Esophagus squamous epithelium (tissue), 5 donors: ENCODE results near the gene LRP1B. TPM values are rescaled to one million over a fixed set of nuclear protein-coding genes. Genes with fewer than 3 reads are reported as not detected.

Experiments used
- DNase-seq: peaks from one replicate; lab custom pipeline; 2025; lab: John Stamatoyannopoulos, UW
- H3K27ac ChIP-seq, 4 donors: fragments of 200-600 bp; sonication (generic); one replicate each; pipeline ENCODE4 v1.5.1; 2016 to 2019; ENCODE audit warnings: mild to moderate bottlenecking in 1 of 4
- H3K27me3 ChIP-seq, 4 donors: fragments of 200-600 bp; sonication (generic); 1 replicate in 3 of 4; 2 replicates in 1 of 4; pipeline versions ENCODE4 v1.5.1 to v1.6.0; 2017 to 2021; ENCODE audit warnings: antibody characterized with exemption in 1 of 4
- H3K36me3 ChIP-seq, 3 donors: fragments of 200-600 bp; sonication (generic); one replicate each; pipeline ENCODE4 v1.5.1; 2016 to 2019
- H3K4me1 ChIP-seq, 3 donors: fragments of 200-600 bp; sonication (generic); one replicate each; pipeline ENCODE4 v1.5.1; 2017 to 2019
- H3K4me3 ChIP-seq, 4 donors: fragments of 200-600 bp; sonication (generic); 1 replicate in 3 of 4; 2 replicates in 1 of 4; pipeline ENCODE4 v1.5.1; 2016 to 2019; ENCODE audit warnings: mild to moderate bottlenecking in 2 of 4, moderate library complexity in 1 of 4
- H3K9me3 ChIP-seq, 3 donors: fragments of 200-600 bp; sonication (generic); one replicate each; pipeline ENCODE4 v1.5.1; 2016 to 2019
- POLR2A ChIP-seq, 4 donors: fragments of 450-650 bp; IDR thresholded peaks; one replicate each; pipeline ENCODE4 v1.6.1; 2017; ENCODE audit warnings: antibody characterized with exemption in 4 of 4, mild to moderate bottlenecking in 4 of 4, moderate library complexity in 3 of 4
- WGBS, 2 donors: methylation state at CpG; one replicate each; pipeline ENCODE4 v1.1.5; 2018; 5-methylcytosine and 5-hydroxymethylcytosine counted together
- intact Hi-C: fragments of 100-400 bp; cut with DNase I; formaldehyde crosslinking; loops from one replicate; pipeline ENCODE4 v1.15.0; 2022
- total RNA-seq, 4 donors: library from RNA; depleted of rRNA; stranded (reverse); fragments of >200 nt; gene quantifications; one replicate each; pipeline ENCODE4 v1.1.0, GENCODE V29; 2016
- TF ChIP-seq, protein P1 (sequence below), 6 experiments: fragments of 450-650 bp in 4 of 6; fragments of 200-600 bp in 2 of 6; sonication (generic) in 2 of 6; IDR thresholded peaks; one replicate each; pipeline ENCODE4 v1.5.1; 2016 to 2019; ENCODE audit warnings: antibody characterized with exemption in 6 of 6, mild to moderate bottlenecking in 4 of 6, moderate library complexity in 4 of 6
- donor health status: DM: yes; HTN: yes; CAD: no.

LRP1B gene
- total RNA-seq, 4 donors from 2014 or later = 0.04 to 1.1 (median 0.23) TPM

DNA sequence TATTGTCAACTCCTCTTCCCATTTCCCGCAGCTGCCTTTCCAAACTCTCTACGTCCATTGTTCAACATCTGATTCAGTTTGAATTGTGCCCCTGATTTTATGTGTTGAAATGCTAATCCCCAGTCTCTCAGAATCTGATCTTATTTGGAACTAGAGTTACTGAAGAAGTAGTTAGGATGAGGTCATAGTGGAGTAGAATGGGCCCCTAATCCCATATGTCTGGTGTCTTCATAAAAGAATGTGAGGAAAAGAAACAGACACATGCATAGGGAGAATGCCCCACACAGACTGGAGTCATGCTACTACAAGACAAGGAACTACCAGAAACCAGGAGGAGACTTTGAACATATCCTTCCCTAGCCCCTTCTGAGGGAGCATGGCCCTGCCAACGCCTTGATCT lies 99.2 kb downstream of the LRP1B start:
- Histone ChIP-seq H3K4me1 (no peaks in the 10 kb centered on the region), H3K9me3 (no peaks in the 10 kb centered on the region), H3K4me3 (no peak overlapping the region), H3K36me3 (no peaks in the 10 kb centered on the region), H3K27me3 (no peaks in the 10 kb centered on the region), H3K27ac (no peak overlapping the region)
- WGBS, 2 donors = 69 to 84% methylated on average over 3 of the region's 3 CpGs
- DNase-seq = no peak
- TF ChIP-seq POLR2A (IDR thresholded peaks at IDR 0.05) = no peak
- TF ChIP-seq, protein P1, sequence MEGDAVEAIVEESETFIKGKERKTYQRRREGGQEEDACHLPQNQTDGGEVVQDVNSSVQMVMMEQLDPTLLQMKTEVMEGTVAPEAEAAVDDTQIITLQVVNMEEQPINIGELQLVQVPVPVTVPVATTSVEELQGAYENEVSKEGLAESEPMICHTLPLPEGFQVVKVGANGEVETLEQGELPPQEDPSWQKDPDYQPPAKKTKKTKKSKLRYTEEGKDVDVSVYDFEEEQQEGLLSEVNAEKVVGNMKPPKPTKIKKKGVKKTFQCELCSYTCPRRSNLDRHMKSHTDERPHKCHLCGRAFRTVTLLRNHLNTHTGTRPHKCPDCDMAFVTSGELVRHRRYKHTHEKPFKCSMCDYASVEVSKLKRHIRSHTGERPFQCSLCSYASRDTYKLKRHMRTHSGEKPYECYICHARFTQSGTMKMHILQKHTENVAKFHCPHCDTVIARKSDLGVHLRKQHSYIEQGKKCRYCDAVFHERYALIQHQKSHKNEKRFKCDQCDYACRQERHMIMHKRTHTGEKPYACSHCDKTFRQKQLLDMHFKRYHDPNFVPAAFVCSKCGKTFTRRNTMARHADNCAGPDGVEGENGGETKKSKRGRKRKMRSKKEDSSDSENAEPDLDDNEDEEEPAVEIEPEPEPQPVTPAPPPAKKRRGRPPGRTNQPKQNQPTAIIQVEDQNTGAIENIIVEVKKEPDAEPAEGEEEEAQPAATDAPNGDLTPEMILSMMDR (IDR thresholded peaks at IDR 0.05) = no peak
- intact Hi-C loops = no loop called here

DNA sequence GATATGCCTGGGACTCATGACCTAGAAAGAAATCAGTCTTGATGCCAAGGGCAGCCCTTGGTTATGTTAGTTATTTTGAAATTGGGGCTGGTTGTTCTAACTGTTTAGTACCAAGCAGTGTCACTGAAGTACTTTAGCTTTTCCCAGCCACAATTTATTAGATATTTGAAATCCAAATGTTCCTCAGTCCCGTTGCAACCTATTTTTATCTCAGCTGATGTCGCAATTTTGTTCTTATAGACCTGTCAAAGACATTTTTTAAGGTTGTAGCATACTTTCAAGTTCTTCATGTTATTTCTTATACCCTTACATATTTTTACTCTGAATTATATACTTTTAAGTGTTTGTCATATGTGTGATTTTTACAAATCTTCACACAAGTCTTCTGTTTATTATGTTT lies 100.1 kb downstream of the LRP1B start:
- Histone ChIP-seq H3K27me3 (no peaks in the 10 kb centered on the region), H3K4me3 (no peak overlapping the region), H3K4me1 (no peaks in the 10 kb centered on the region), H3K27ac (no peak overlapping the region), H3K36me3 (no peaks in the 10 kb centered on the region), H3K9me3 (no peaks in the 10 kb centered on the region)
- DNase-seq = no peak
- TF ChIP-seq, protein P1 (IDR thresholded peaks at IDR 0.05) = no peak
- no peak for TF ChIP-seq POLR2A (IDR thresholded peaks at IDR 0.05)
- intact Hi-C loops = no loop called here
- 59 to 62% methylated on average over 2 of the region's 2 CpGs for WGBS, 2 donors

DNA sequence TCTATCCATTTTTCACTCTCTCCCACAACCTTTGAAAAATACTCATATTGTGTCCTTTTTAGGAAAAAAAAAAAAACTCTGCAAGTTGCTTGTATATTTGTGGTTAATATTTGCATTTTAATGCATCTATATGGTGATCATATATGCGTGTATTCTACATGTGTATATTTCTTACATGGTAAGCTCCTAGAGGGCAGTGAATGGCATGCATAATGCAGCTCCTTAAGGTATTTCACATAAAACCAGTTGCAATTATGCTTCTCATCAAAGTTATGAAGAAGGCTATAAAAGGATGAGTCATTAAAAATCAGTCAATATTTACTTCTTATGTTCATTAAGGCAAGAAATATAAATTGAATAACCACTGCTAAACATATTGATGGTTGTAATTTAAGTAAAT lies 100.8 kb downstream of the LRP1B start:
- Histone ChIP-seq H3K27me3 (no peaks in the 10 kb centered on the region), H3K4me1 (no peaks in the 10 kb centered on the region), H3K36me3 (no peaks in the 10 kb centered on the region), H3K9me3 (no peaks in the 10 kb centered on the region), H3K27ac (no peak overlapping the region), H3K4me3 (no peak overlapping the region)
- no peak for TF ChIP-seq POLR2A (IDR thresholded peaks at IDR 0.05)
- TF ChIP-seq, protein P1 (IDR thresholded peaks at IDR 0.05) = no peak
- intact Hi-C loops = no loop called here
- WGBS, 2 donors = 83 to 87% methylated on average over 1 of the region's 1 CpG
- DNase-seq = no peak

DNA sequence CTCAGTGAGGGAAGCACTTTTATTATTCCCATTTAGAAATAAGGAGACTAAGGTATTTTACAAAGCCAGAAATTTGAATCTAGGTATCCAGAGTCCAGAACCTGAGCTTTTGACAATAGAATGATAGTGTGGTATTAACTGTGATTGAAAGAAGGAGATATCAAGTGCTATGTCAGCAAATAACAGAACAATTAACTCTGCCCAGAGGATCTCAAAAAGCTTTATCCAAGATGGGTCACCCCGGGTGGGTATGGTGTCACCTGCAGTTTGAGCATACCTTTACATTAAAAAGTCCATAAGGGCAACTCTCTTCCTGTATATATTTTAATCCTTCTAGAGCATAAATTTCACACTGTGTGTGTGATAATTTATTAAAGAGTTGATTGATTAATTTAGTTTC lies 105.4 kb downstream of the LRP1B start:
- 26 to 64% methylated on average over 1 of the region's 1 CpG for WGBS, 2 donors
- Histone ChIP-seq H3K4me3 (no peak overlapping the region), H3K27ac (no peak overlapping the region), H3K27me3 (no peaks in the 10 kb centered on the region), H3K4me1 (no peaks in the 10 kb centered on the region), H3K9me3 (no peaks in the 10 kb centered on the region), H3K36me3 (no peaks in the 10 kb centered on the region)
- TF ChIP-seq, protein P1 (IDR thresholded peaks at IDR 0.05) = no peak
- no peak for TF ChIP-seq POLR2A (IDR thresholded peaks at IDR 0.05)
- intact Hi-C loops = no loop called here
- DNase-seq = no peak

DNA sequence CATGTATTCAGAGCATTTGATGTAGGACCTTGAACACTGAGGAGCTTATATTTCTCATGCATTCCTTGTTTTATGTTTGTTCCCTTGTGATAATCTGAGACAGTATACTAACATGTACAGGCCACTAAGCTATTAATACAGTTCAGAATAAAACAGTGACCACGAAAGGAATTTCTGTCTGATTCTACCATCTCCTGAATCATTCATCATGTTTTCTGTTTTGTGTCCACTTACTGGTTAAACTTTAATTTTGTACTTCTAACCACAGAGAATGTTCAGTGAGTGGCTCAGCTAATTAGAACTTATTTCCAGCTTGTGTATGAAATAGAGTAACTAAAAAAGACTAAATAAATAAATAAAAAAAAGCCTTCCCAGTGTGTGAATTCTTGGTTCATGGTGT lies 110.4 kb downstream of the LRP1B start:
- H3K36me3 ChIP-seq = no peaks in the 10 kb centered on the region
- no peak for DNase-seq
- intact Hi-C loops = no loop called here
- no peak overlapping the region for H3K4me3 ChIP-seq
- H3K9me3 ChIP-seq = no peaks in the 10 kb centered on the region
- no peaks in the 10 kb centered on the region for H3K4me1 ChIP-seq
- WGBS, 2 donors = 60 to 67% methylated on average over 1 of the region's 1 CpG
- H3K27me3 ChIP-seq = no peaks in the 10 kb centered on the region
- TF ChIP-seq, protein P1 (IDR thresholded peaks at IDR 0.05) = no peak
- TF ChIP-seq POLR2A (IDR thresholded peaks at IDR 0.05) = no peak
- no peak overlapping the region for H3K27ac ChIP-seq
